ENCODE measurements around the gene ARHGAP33. TPM values are rescaled to one million over a fixed set of nuclear protein-coding genes. Genes with fewer than 3 reads are reported as not detected.
A peak's percentile ranks its signal among the peaks of the same experiment; 100 is the strongest.

ARHGAP33 gene
- total RNA-seq, 1 donor from 2014 or later, result 13.1 TPM

- no peak overlapping the region for H3K4me3 ChIP-seq
- no peak for TF ChIP-seq CTCF (IDR thresholded peaks at IDR 0.05)
- no peak for DNase-seq
- no peak overlapping the region for H3K27ac ChIP-seq
- no peak for ATAC-seq
- H3K36me3 ChIP-seq, result no peaks in the 10 kb centered on the region
- H3K27me3 ChIP-seq (ENCODE audit: low read depth), result peaks cover 3% of the 10 kb centered on the region
- H3K9me3 ChIP-seq, result no peaks in the 10 kb centered on the region
- intact Hi-C loops (cut with DNase I), result no loop called here
- H3K4me1 ChIP-seq, result no peaks in the 10 kb centered on the region
Observed at GRCh38 chr19:35788205-35788960, 13.0 kb downstream of the ARHGAP33 start.

DNA sequence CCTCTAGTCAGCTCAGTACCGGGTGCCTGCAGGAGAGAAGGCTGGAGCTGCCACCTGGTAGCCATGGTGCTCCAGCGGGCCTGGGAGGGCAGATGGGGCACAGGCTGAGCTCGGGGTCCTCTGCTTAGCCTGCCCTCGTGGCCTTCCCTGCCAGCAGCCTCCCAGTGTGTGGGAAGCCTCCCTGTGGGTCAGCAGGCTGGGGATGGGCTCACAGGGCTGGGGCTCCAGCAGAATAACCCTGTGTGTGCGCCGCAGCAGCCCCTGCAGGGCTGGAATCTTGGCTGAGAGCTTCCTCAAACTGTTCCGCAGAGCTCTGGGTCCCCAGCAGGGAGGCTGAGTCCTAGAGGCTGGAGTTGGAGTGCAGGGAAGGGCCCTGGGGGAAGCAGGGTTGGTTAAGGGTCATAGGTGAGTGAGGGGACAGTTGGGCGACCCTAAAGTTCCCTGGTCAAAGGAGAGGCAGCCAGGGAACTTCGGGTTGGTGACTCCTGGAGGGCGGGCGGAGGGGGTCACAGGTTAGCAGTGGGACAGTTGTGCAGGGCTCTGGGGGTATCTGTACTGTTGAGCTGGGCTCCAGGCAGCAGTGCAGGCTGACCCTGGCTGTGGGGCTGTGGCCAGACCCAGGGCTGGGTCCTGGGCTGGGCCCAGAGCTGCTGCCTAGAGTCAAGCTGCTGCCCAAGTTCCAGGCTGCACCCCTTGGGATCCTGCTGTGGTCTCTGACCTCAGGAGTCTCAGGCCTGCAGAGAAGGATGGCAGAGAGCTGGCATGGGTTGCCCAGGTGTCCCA is 14.0 kb downstream of the ARHGAP33 start:
- ATAC-seq, result no peak
- H3K27me3 ChIP-seq (ENCODE audit: low read depth), result peaks cover 3% of the 10 kb centered on the region
- H3K36me3 ChIP-seq, result no peaks in the 10 kb centered on the region
- H3K27ac ChIP-seq, result no peak overlapping the region
- no peak for DNase-seq
- no peaks in the 10 kb centered on the region for H3K4me1 ChIP-seq
- intact Hi-C loops (cut with DNase I), result no loop called here
- no peaks in the 10 kb centered on the region for H3K9me3 ChIP-seq
- no peak for TF ChIP-seq CTCF (IDR thresholded peaks at IDR 0.05)
- no peak overlapping the region for H3K4me3 ChIP-seq

DNA sequence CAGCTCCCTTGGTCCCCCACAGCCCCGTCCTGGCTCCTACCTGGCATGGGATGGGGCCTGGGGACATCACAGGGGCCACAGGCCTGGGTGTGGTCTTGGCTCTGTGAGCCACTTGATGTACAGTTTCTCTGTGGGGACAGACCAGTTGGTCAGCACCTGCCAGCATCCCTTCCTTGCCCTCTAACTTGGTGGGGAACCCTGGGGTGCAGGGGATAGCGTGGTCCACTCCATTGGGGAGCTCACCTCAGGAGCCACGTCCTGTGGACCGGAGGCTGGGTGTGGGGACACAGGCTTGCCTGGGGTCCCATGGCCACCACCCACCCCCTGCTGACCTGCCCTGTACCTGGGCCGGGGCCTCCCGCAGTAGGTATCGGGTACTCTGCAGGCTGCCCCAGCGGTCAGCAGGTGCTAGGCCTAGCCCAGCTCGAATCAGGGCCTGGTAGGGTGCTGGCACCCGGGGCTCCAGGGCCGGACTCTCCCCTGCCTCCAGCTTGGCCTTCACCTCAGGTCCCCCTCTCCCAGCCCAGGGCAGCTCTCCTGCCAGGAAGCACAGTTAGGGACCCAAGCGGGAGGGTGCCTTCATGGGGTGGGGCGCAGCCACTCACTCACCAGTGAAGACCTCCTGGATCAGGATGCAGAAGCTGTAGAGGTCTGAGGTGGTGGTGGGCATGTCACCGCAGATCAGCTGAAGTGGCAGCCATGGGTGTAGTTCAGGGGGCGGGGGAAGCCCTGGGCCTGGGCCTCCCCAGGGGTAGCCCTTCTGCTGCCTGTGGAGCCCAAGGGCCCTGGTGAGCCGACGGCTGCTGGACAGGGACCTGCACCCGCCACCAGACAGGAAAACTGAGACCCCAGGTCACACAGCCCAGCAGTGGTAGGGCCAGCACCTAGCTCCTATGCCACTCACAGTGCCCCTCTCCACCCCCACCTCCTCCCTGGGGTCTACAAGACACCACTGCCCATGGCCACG is 14.9 kb downstream of the ARHGAP33 start:
- Histone ChIP-seq H3K4me1 (no peaks in the 10 kb centered on the region), H3K9me3 (no peaks in the 10 kb centered on the region), H3K27me3 (ENCODE audit: low read depth) (peaks cover 3% of the 10 kb centered on the region), H3K4me3 (no peak overlapping the region), H3K36me3 (no peaks in the 10 kb centered on the region), H3K27ac (no peak overlapping the region)
- ATAC-seq, result peak in 1 of 2 donors; percentile 4
- intact Hi-C loops (cut with DNase I), result no loop called here
- no peak for DNase-seq
- no peak for TF ChIP-seq CTCF (IDR thresholded peaks at IDR 0.05)

DNA sequence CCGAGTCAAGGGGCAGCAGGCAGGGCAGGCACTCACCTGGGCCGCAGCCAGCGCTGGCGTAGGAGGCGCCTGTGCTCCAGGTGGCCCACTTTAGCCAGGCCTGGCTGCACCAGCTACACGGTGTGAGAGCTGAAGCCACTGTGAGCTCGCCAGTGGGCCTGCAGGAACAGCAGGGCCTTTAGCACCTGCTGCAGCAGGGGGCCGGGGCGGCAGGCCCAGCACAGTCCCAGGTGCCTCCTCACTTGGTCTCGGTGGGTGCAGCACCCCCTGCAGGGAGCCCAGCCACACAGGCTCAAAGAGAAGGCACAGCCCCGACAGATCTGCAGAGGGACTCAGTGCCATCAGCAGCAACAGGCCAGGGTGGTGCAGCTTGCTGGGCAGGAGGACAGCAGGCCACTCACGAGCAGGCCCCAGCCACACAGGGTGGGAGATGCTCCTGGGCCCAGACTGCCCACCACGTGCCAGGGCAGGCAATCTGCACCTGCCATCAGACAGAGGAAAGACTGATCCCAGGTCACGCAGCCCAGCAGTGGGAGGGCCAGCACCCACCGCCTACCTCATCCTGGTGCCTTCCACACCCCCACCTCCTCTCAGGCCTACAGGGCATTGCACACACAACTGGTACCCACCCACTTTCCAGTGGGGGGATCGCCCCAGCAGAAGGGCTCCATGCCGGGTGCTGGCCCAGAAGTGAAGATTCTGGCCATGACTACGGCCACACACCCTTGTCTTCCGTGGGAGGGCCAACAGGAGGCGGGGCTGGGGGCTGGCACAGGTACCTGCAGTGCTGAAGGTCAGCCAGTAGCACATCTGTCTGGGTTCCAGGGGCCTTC is 15.8 kb downstream of the ARHGAP33 start:
- no peak overlapping the region for H3K27ac ChIP-seq
- H3K4me1 ChIP-seq, result no peaks in the 10 kb centered on the region
- ATAC-seq (no peak), DNase-seq (no peak)
- intact Hi-C loops (cut with DNase I), result no loop called here
- no peaks in the 10 kb centered on the region for H3K36me3 ChIP-seq
- TF ChIP-seq CTCF (IDR thresholded peaks at IDR 0.05), result no peak
- no peak overlapping the region for H3K4me3 ChIP-seq
- peaks cover 3% of the 10 kb centered on the region for H3K27me3 ChIP-seq (ENCODE audit: low read depth)
- H3K9me3 ChIP-seq, result no peaks in the 10 kb centered on the region
